Hematopoietic multipotent progenitor cell treated with erythropoietin and hydrocortisone succinate and interleukin-3 and kit ligand, for 17 days (in vitro differentiated cells): ENCODE results near the gene OR10P1.

Experiments used
- DNase-seq: peaks from one replicate; pipeline ENCODE4 v3.0.0-alpha.2; 2015; ENCODE audit warnings: low spot score

The OR10P1 gene

GRCh38 chr12:55652352-55652751 is 15.7 kb downstream of the OR10P1 start:
- no peak for DNase-seq

GRCh38 chr12:55653031-55653430 is 16.3 kb downstream of the OR10P1 start:
- no peak for DNase-seq

- DNase-seq = no peak
Observed at GRCh38 chr12:55654511-55655214, 18.0 kb downstream of the OR10P1 start.

- DNase-seq = no peak
Observed at GRCh38 chr12:55657212-55657611, 20.5 kb downstream of the OR10P1 start.

GRCh38 chr12:55658212-55658611 is 21.5 kb downstream of the OR10P1 start:
- no peak for DNase-seq

GRCh38 chr12:55658635-55659391 is 22.1 kb downstream of the OR10P1 start:
- DNase-seq = no peak

GRCh38 chr12:55659486-55660385 is 23.0 kb downstream of the OR10P1 start:
- DNase-seq = no peak

- DNase-seq = no peak
Observed at GRCh38 chr12:55663391-55663790, 26.7 kb downstream of the OR10P1 start.

- DNase-seq = no peak
Observed at GRCh38 chr12:55664826-55665225, 28.1 kb downstream of the OR10P1 start.

GRCh38 chr12:55666508-55666907 is 29.8 kb downstream of the OR10P1 start:
- no peak for DNase-seq

- DNase-seq = no peak
Observed at GRCh38 chr12:55670276-55670675, 33.6 kb downstream of the OR10P1 start.

GRCh38 chr12:55671746-55672145 is 35.1 kb downstream of the OR10P1 start:
- no peak for DNase-seq

GRCh38 chr12:55673638-55674037 is 36.9 kb downstream of the OR10P1 start:
- DNase-seq = no peak

GRCh38 chr12:55675666-55676065 is 39.0 kb downstream of the OR10P1 start:
- no peak for DNase-seq

- DNase-seq = no peak
Observed at GRCh38 chr12:55676707-55677106, 40.0 kb downstream of the OR10P1 start.

- DNase-seq = no peak
Observed at GRCh38 chr12:55679691-55680090, 43.0 kb downstream of the OR10P1 start.

- DNase-seq = no peak
Observed at GRCh38 chr12:55681142-55682077, 44.7 kb downstream of the OR10P1 start.

GRCh38 chr12:55682087-55682796 is 45.5 kb downstream of the OR10P1 start:
- no peak for DNase-seq

GRCh38 chr12:55683676-55684075 is 47.0 kb downstream of the OR10P1 start:
- no peak for DNase-seq

GRCh38 chr12:55684761-55685370 is 48.2 kb downstream of the OR10P1 start:
- no peak for DNase-seq
